GM12801 (cell line): ENCODE results near the gene ULK3.

Experiments
- CTCF ChIP-seq: IDR thresholded peaks from one replicate; pipeline ENCODE4 v1.5.1; 2011; ENCODE audit warnings: control low read depth; ENCODE audit not compliant: insufficient read length; ENCODE audit errors: extremely low read depth

The ULK3 gene

DNA sequence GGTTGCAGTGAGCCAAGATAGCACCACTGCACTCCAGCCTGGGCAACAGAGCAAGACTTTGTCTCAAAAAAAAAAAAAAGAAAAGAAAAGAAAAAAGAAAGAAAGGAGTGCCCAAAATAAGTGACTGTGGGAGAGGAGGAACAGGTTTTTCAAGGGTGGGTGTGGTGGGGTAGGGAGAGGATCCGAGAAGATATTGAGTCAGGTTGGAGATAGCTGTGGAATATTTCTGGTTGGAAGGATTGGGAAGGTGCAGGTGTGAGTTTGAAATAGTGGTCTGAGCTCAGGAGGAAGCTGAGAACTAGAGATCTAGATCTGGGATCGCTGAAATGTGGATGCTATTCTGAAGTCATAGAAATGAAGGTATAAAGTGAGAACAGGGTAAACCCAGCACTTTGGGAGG lies 22.4 kb upstream of the ULK3 start:
- TF ChIP-seq CTCF: no peak

- TF ChIP-seq CTCF: no peak
Observed at GRCh38 chr15:74864296-74864695, 21.3 kb upstream of the ULK3 start.

- no peak for TF ChIP-seq CTCF
Observed at GRCh38 chr15:74863239-74864056, 20.5 kb upstream of the ULK3 start.

GRCh38 chr15:74858369-74858740 lies 15.4 kb upstream of the ULK3 start:
- TF ChIP-seq CTCF: no peak

DNA sequence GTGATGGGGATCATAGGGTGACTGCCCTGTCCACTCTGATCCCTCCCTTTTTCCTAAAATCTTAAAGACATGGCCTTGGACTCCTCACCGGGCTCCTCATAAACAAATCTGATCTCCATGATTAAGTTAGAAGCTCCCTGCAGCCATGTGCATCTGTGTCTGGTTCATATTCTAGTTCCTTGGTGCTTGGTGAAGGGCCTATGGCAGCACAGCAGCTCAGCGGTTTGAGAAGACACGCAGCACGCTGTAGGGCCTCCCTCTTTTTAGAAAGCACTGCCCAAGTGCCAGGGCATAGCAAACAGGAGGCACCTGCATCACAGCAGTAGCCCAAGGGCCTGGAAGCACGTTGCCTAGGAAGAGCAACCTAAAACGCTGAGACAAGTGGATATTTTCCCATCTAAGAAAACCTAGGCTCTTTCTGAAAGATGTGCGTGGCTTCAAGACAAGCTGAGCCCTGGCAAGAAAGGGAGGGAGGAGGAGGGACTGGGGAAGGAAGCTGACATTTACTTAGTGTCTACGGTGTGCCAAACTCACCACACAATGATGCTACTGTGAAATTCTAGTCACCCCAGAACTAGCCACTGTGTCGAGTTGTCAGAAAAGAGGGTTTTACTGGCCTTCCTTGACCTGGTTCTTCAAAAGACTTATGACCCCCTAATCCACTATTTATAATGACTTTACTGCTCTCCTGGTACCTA lies 14.9 kb upstream of the ULK3 start:
- no peak for TF ChIP-seq CTCF

DNA sequence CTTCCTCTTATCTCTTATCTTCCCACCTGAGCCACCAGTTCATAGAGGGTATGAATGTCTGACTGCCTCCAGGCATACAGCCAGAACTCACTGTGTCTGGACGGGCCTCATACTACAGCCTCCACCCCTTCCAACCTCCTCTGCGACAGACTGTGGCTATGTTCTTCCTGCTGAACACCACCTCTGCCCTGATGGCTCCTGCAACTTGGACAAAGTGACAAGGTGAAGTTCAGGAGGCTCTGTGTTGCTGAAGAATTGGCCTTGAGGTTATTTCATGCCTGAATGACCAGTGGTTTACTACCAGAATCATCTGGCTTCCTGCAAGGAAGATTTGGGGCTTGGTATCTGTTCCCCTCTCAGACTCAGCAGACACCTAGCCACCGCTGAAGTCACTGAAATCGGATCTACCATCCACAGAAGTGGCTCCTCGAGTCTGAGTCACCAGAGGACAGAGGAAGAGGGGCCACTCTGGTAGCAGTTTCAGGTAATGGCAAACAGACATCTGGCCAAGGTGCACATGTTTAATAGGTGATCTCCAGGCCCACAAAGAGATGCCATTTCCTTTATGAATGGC lies 14.2 kb upstream of the ULK3 start:
- TF ChIP-seq CTCF: no peak

- TF ChIP-seq CTCF: no peak
Observed at GRCh38 chr15:74856537-74856936, 13.6 kb upstream of the ULK3 start.
